Neural cell (in vitro differentiated cells): ENCODE results near the gene CABP2. TPM values are rescaled to one million over a fixed set of nuclear protein-coding genes. Genes with fewer than 3 reads are reported as not detected.

Experiments used
- H2AFZ ChIP-seq: fragments of 200-600, 300-800 bp; sonication (generic), shearing (Covaris generic); 2 replicates; pipeline ENCODE4 v1.6.0; 2014; ENCODE audit warnings: low read depth, mild to moderate bottlenecking, antibody characterized with exemption, low read length, moderate library complexity
- H3F3A ChIP-seq: fragments of 200-600 bp; shearing (Covaris generic); 2 replicates; pipeline ENCODE4 v1.6.1; 2016; ENCODE audit warnings: mild to moderate bottlenecking, moderate library complexity, mixed read lengths, antibody characterized with exemption, low read length; ENCODE audit not compliant: insufficient read depth, poor library complexity, severe bottlenecking
- H3K27ac ChIP-seq: fragments of 200-600, 300-800 bp; sonication (generic), shearing (Covaris generic); 2 replicates; pipeline ENCODE4 v1.5.1; 2014; ENCODE audit warnings: mild to moderate bottlenecking, low read length, moderate library complexity
- H3K27me3 ChIP-seq: fragments of 300-800, 200-600 bp; sonication (generic), shearing (Covaris generic); 2 replicates; pipeline ENCODE4 v1.6.0; 2014; ENCODE audit warnings: mild to moderate bottlenecking, low read depth, low read length, moderate library complexity; ENCODE audit not compliant: insufficient read depth
- H3K36me3 ChIP-seq: fragments of 300-800, 200-600 bp; sonication (generic), shearing (Covaris generic); 2 replicates; pipeline ENCODE4 v1.5.1; 2014; ENCODE audit warnings: mild to moderate bottlenecking, antibody characterized with exemption, low read length, moderate library complexity; ENCODE audit not compliant: insufficient read depth
- H3K4me2 ChIP-seq: fragments of 300-800, 200-600 bp; sonication (generic), shearing (Covaris generic); 2 replicates; pipeline ENCODE4 v1.6.0; 2014; ENCODE audit warnings: mild to moderate bottlenecking, low read length
- H3K4me3 ChIP-seq: fragments of 300-800, 200-600 bp; sonication (generic), shearing (Covaris generic); 2 replicates; pipeline ENCODE4 v1.5.1; 2014; ENCODE audit warnings: mild to moderate bottlenecking, low read length, moderate library complexity
- H3K79me2 ChIP-seq: fragments of 200-600 bp; shearing (Covaris generic); replicated peaks from 2 replicates; pipeline ENCODE4 v1.6.0; 2014; ENCODE audit warnings: mild to moderate bottlenecking, low read length, moderate library complexity; ENCODE audit not compliant: insufficient read depth
- H3K9ac ChIP-seq: fragments of 300-800, 200-600 bp; sonication (generic), shearing (Covaris generic); 2 replicates; pipeline ENCODE4 v1.6.1; 2016; ENCODE audit warnings: mild to moderate bottlenecking, low read length, mixed read lengths
- H3K9me2 ChIP-seq: fragments of 200-600 bp; shearing (Covaris generic); 2 replicates; pipeline ENCODE4 v1.6.1; 2016; ENCODE audit warnings: mild to moderate bottlenecking, low read length, mixed read lengths; ENCODE audit not compliant: insufficient read depth
- H3K9me3 ChIP-seq: fragments of 200-600, 300-800 bp; sonication (generic), shearing (Covaris generic); 2 replicates; pipeline ENCODE4 v1.6.1; 2016; ENCODE audit warnings: mild to moderate bottlenecking, mixed run types, low read length, moderate library complexity, mixed read lengths
- H4K20me1 ChIP-seq: fragments of 200-600 bp; shearing (Covaris generic); 2 replicates; pipeline ENCODE4 v1.6.1; 2016; ENCODE audit warnings: mild to moderate bottlenecking, mixed run types; ENCODE audit not compliant: insufficient read depth
- CTCF ChIP-seq: fragments of 450-650 bp; IDR thresholded peaks from 2 replicates; pipeline ENCODE4 v1.5.1; 2014; ENCODE audit warnings: antibody characterized with exemption, mild to moderate bottlenecking, moderate library complexity; ENCODE audit not compliant: poor library complexity, severe bottlenecking
- EP300 ChIP-seq: fragments of 450-650 bp; conservative IDR thresholded peaks from 2 replicates; pipeline ENCODE4 v1.6.1; 2014; ENCODE audit warnings: antibody characterized with exemption, mild to moderate bottlenecking, moderate library complexity; ENCODE audit not compliant: poor library complexity, severe bottlenecking
- EZH2 ChIP-seq: fragments of 200-600, 300-800 bp; shearing (Covaris generic), sonication (generic); IDR thresholded peaks from 2 replicates; pipeline ENCODE4 v1.6.1; 2014; ENCODE audit warnings: antibody characterized with exemption, low read length, borderline replicate concordance, mild to moderate bottlenecking; ENCODE audit not compliant: insufficient read depth, poor library complexity, severe bottlenecking
- MXI1 ChIP-seq: fragments of 450-650 bp; conservative IDR thresholded peaks from 2 replicates; pipeline ENCODE4 v1.6.1; 2014; ENCODE audit warnings: antibody characterized with exemption, mild to moderate bottlenecking; ENCODE audit not compliant: poor library complexity, severe bottlenecking
- POLR2AphosphoS5 ChIP-seq: IDR thresholded peaks from 2 replicates; pipeline ENCODE4 v1.6.1; 2012
- RAD21 ChIP-seq: fragments of 450-650 bp; conservative IDR thresholded peaks from 2 replicates; pipeline ENCODE4 v1.6.1; 2014; ENCODE audit warnings: antibody characterized with exemption, mild to moderate bottlenecking, moderate library complexity
- REST ChIP-seq: IDR thresholded peaks from 2 replicates; pipeline ENCODE4 v1.6.1; 2012; ENCODE audit warnings: borderline replicate concordance
- SMC3 ChIP-seq: fragments of 450-650 bp; conservative IDR thresholded peaks from 2 replicates; pipeline ENCODE4 v1.6.1; 2014; ENCODE audit warnings: antibody characterized with exemption, mild to moderate bottlenecking, moderate library complexity; ENCODE audit not compliant: poor library complexity
- TAF1 ChIP-seq: IDR thresholded peaks from 2 replicates; pipeline ENCODE4 v1.6.1; 2012; ENCODE audit warnings: low read depth
- polyA plus RNA-seq: library from polyadenylated mRNA; depleted of rRNA; stranded (reverse); fragments of >200 nt; gene quantifications from 2 replicates; pipeline ENCODE4 v1.2.3, GENCODE V29; 2014

Gene CABP2
- polyA plus RNA-seq, 1 donor from 2014 or later, result not detected

- no peaks in the 10 kb centered on the region for H3K79me2 ChIP-seq
- no peaks in the 10 kb centered on the region for H3K9me3 ChIP-seq
- H3K9me2 ChIP-seq, result no peaks in the 10 kb centered on the region
- no peak for TF ChIP-seq CTCF
- no peak for TF ChIP-seq EP300
- TF ChIP-seq RAD21, result no peak
- no peak for TF ChIP-seq EZH2
- no peak for TF ChIP-seq REST
- no peak for TF ChIP-seq SMC3
- TF ChIP-seq MXI1, result no peak
- TF ChIP-seq POLR2AphosphoS5, result no peak
- no peak for TF ChIP-seq TAF1
- no peak overlapping the region for H3K4me2 ChIP-seq
- no peak overlapping the region for H3K27ac ChIP-seq
- no peaks in the 10 kb centered on the region for H3F3A ChIP-seq
- no peak overlapping the region for H3K9ac ChIP-seq
- no peak overlapping the region for H3K4me3 ChIP-seq
- H3K27me3 ChIP-seq, result no peaks in the 10 kb centered on the region
- no peak overlapping the region for H2AFZ ChIP-seq
- H3K36me3 ChIP-seq, result no peaks in the 10 kb centered on the region
- H4K20me1 ChIP-seq, result no peaks in the 10 kb centered on the region
These were observed 31.8 kb downstream of the CABP2 start for GRCh38 chr11:67491276-67492068.

- no peak overlapping the region for H3K9ac ChIP-seq
- H3K4me2 ChIP-seq, result no peak overlapping the region
- no peak overlapping the region for H2AFZ ChIP-seq
- H3K79me2 ChIP-seq, result no peaks in the 10 kb centered on the region
- H4K20me1 ChIP-seq, result no peaks in the 10 kb centered on the region
- no peaks in the 10 kb centered on the region for H3K36me3 ChIP-seq
- no peak overlapping the region for H3K4me3 ChIP-seq
- no peaks in the 10 kb centered on the region for H3K9me3 ChIP-seq
- H3K9me2 ChIP-seq, result no peaks in the 10 kb centered on the region
- H3K27ac ChIP-seq, result no peak overlapping the region
- TF ChIP-seq REST (no peak), RAD21 (no peak), POLR2AphosphoS5 (no peak), SMC3 (no peak)
- H3F3A ChIP-seq, result no peaks in the 10 kb centered on the region
- H3K27me3 ChIP-seq, result no peaks in the 10 kb centered on the region
These were observed 32.5 kb downstream of the CABP2 start for GRCh38 chr11:67490727-67491065.
